IPS-11a (cell line): ENCODE data around the gene SLC11A2.
"Not testable (repeated sequence)": the region's sequence is repeated elsewhere in the genome, so short reads cannot be mapped to it uniquely, and the experiment has no call there.

Experiments used
- H3K4me3 ChIP-seq: one replicate; pipeline ENCODE4 v1.5.1; 2013; ENCODE audit warnings: low read depth, low read length, control low read depth

The SLC11A2 gene

DNA sequence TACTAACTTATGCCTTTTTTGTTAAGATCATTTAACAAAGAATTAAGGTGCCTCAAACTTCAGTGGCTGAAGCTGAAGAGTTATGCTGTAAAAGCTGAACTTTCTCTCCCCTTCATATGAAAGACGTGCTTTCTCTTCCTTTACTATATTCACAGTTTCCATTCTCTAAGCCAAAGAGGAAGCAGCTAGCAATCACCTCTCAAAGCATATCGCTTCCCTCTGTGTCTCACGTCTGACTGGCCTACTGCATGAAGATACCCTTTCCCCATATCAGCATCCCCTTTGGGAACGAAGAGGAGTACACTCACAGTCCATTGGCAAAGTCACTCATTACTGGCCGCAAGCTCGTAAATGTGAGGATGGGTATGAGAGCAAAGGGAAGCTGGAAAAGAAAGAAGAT lies 34.9 kb downstream of the SLC11A2 start:
- H3K4me3 ChIP-seq, result no peak overlapping the region

DNA sequence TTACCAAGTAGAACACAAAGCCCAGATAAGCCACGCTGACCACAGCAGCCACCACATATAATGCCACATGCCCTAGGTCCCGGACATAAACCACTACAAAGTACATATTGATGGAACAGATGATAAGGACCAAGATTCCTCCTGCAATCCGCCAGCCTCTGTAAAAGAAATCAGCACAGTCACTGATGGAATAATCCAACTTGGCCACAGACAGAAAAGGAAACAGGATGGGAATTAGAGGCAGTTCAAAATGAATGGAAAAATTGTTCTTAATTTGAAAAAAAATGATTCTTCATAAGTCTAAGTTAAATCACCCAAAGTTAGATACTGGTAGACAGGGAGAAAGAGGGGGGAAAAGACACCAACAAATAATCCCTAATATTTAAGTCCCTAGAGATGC lies 35.4 kb downstream of the SLC11A2 start:
- no peak overlapping the region for H3K4me3 ChIP-seq

DNA sequence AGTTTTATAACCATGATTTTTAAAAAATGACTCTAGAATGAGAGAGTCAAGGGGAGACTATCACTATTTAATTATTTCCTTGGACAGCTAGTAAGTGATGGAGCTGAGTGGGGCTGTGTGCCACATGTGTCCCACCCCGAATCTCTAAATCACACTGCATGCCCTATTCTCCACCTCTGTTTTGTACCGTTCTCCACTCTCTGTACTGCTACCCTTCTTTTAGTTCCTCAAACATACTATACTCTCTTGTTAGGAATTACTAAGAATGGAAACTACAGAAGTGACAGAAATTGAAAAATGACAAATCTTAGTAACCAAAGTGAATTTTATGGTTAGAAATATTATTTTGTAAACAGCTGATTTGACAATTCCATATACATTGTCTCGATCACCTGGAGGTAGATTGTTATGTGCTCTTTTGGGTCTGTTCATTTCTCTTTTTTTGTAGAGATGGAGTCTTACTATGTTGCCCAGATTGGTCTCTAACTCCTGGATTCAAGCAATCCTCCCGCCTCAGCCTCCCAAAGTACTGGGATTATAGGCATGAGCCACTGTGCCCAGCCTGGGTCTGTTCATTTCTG lies 35.9 kb downstream of the SLC11A2 start:
- H3K4me3 ChIP-seq, result no peak overlapping the region

DNA sequence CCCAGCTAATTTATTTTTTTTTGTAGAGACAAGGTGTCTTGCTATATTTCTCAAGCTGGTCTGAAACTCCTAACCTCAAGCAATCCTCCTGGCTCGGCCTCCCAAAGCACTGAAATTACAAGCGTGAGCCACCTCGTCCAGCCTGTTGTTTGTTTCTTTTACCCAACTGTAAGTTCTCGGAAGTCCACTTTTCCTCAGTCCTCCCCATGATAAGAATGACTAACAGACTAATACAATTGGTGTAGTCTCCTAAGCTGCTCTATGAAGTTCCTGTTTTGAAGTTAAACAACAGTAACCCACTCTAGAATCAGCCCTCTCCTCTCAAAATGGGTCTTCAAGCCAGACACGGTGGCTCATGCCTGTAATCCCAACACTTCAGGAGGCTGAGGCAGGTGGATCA lies 37.3 kb downstream of the SLC11A2 start:
- no peak overlapping the region for H3K4me3 ChIP-seq

DNA sequence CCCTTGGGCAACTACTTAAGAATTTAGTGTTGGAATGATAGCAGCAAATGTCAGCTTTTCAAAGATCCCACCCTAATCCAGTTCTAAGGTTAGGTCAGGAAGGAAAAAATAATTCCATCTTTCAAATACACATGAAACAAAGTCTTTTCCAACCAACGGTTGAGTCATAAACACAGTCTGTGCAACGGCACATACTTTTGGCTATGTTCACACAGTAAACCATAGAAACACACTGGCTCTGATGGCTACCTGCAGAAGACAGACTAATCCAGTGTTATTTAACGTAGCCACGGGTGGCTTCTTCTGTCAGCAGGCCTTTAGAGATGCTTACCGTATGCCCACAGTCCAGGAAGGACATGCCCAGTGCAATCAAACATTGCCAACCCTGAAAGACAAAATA lies 38.1 kb downstream of the SLC11A2 start:
- H3K4me3 ChIP-seq, result no peak overlapping the region

DNA sequence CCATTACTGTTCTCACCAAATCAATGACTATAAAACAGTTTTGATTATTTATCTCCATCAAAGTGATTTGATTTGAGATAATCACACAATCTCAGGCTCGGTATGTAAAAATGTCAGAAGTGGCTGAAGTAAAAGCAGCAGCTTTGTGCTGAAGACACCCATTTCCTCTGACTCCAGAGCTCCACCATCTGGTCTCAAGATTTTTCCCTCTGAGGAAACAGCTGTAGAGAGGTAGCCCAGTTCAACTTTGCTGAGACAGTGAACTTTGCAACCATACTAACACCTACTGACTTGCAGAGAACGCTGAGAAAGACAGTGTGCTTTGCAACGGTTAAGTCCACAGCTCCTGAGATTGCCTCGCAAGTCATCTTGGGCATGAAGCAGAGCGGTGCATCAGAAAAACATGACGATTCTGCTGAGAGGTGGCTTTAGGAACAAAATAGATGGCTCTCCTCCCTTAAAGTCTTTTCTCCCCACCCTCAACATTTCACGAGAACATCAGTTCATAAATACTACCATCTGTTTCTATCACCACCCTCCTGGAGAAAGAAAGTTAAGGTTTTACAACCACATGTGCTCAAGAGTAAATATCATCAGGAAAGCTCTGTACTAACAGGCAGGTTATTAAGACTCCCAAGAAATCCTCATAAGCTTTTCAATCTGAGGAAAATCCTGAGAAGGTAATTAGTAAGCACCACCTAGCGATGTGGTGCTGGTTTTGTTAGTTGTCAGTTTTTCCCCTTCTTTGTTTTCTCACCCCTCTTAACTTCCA lies 39.0 kb downstream of the SLC11A2 start:
- no peak overlapping the region for H3K4me3 ChIP-seq

DNA sequence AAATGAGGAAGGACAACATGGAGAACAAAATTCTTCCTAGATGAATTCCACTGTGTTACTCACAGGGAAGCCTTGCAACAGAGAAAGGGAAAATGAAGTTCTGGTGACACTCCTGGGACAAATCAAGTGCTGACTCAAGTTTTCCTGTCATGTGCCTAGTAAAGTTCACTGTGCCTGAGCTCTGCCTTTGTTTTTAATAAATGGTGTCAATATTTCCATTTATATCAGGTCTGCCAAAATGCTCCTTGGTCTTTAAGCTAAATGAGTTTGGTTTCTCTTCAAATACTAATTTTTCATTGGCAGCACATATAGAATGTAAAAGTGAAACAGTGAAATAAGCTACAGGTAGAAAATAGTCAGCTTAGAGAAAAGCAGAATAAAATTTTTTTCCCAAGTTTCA lies 40.9 kb downstream of the SLC11A2 start:
- no peak overlapping the region for H3K4me3 ChIP-seq

DNA sequence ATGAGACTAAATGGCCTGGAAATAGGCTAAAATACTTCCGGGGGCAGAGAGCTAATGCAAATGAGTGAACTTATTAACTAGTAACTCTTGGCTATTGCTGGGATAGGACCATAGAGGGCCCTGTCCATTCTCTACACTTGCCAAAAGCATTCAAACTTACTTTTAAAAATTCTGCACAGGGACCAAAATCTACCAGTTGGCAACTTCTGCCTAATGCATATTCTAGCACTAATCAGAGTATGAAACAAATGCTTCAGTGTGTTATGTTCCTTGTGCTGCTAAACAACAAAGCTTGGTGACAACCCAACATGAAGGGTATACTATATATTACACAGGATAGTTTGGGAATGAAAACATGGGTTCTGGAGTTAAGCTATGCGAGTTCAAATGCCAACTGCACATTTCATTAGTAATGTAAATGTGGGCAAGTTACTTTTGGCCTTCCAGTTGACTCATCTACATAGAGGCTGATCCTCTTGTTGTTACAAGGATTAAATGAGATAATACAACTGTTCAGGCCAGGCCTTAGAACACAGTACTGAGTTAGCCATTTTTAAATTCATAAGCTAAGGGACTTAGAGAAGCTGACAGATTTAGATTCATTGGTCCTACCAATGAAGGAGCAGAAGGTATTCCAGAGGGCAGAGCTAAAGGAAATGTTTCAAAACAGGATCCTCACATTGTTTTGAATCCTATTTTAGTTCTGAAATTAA lies 41.4 kb downstream of the SLC11A2 start:
- H3K4me3 ChIP-seq, result no peak overlapping the region

DNA sequence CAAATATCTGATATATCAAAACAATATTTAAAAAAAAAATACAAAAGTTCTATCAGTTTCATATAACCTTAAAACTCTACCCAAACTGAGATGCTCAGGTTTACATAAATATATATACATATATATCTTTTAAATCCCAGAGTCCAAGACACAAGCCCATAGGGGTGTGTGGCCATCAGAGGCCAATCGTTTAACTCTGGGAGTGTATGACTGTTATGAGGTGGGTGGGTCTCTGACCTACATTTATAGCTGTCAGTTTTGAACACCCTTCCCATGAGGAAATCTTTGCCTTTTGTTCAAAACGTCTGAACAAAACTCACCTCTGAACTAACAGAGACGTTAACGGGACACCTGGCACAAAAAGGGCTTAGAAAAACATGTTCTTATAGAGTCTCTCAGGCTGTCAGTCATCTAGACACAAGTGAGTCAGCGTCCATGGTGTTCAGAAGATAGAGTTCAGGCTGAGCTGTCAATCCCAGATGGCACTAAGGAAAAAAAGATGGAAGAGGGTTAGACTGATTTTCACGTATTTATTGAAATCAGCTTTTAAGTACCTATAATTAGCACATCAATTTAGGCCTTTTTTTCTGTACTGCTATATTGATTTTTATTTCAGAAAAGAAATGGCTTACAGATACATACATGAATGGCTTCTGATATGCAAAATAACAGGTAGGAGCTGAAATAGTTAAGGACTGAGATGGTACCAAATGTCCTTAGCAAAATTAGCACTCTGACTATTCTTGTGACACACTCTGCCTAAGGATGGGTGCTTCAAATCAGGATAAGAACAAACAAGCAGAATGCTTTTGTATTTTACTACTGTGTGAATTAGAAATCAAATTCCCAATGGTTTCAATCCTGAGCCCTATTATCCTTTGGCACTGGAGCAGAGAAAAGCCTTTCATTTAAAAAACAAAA lies 44.6 kb downstream of the SLC11A2 start:
- no peak overlapping the region for H3K4me3 ChIP-seq

DNA sequence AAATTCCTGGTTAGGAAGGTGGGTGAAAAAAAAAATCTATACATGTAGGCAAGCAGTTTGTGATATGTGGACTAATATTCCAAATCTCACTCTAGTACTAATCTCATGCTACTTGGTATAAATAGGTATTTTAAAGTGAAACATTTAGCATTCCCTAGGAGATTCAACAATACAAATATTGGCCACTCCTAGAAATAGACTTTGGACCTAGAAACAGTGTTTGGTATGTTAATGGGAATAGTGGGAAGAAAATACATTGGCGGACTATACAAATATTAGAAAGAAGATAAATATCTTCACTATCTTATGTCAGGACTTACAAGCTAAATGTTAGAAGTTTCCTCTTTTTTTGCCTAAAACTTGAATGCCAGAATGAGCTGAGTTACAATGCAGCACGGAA lies 45.6 kb downstream of the SLC11A2 start:
- H3K4me3 ChIP-seq, result no peak overlapping the region

DNA sequence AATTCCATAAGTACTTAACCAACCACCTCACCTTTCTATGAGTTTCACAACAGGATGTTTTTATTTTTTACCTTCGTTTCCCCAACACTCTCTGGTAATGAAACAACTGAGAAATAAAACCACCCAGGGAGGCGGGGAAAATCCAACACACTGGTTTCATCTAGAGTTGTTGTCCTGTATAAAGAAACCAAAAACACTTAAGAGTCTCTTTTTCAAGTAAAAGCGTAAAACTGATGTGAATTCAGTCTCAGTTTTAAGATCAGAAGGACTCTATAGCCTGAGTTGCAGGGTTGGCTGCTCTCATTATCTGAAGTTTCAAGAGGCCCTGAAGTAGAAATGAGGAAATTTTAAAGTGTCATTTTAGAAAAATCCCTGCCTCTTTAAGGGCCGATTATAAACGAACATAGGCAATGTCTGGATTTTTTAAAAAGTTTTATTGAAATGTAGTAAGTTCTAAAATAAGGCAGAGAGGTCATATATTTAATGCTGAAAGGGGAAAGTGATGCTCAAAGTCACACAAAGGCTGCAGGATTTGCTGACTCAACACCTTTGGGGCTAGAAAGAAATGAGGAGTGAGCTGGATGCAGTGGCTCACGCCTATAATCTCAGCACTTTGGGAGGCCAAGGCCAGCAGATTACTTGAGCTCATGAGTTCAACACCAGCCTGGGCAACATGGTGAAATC lies 46.7 kb downstream of the SLC11A2 start:
- H3K4me3 ChIP-seq, result no peak overlapping the region

DNA sequence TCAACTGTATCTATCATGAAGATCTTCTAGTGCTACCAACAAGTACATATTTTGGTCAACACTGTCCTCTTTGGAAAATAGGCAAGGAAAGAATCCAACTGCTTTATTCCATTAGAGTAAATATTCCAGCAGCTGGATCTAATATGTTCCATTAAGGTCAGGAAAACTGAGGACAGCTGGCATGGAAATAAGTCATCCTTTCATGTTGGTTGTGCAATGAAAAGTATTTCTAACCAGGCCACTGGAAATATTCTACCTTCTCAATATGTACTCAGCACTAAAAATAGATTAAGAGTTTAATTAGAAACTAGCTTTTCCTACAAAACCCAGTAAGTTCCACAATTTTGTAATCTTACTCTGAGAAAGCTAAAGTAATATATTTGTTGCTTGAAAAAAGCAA lies 54.2 kb downstream of the SLC11A2 start:
- no peak overlapping the region for H3K4me3 ChIP-seq

DNA sequence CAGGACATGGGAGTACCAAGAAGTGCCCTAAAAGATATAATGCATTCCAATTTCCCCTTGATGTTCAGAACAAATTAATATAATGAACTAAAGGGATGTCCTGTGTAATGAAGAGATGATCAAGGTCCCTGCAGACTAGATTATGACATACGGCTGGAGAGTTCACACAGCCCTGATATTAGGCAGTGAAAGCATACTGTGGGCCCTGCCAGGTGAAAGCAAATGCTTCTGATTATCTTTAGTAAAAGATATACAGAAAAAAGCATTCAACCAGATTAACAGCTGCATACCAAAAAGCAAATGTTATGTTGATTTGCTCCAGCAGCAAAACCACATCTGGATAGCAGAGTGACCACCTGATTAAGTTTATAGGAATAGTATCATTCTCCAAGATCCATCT lies 61.8 kb downstream of the SLC11A2 start:
- no peak overlapping the region for H3K4me3 ChIP-seq

DNA sequence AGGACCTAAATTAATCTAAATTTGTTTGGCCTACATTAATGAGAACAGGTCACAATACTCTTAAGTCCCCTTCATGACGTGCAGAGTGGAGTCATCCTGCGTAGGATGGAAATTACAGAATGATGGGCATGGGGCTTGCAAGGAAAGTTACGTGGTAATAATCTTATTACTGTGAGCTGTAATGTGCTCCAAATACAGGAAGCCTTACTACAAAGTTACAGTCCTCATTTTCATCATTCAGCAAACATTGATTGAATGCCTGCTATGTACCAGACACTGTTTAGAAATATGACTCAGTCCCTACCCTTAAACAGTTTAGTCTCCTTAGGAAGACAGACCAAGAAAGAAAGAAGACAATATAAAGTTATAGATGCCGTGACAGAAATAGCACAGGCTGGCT lies 64.5 kb downstream of the SLC11A2 start:
- no peak overlapping the region for H3K4me3 ChIP-seq

DNA sequence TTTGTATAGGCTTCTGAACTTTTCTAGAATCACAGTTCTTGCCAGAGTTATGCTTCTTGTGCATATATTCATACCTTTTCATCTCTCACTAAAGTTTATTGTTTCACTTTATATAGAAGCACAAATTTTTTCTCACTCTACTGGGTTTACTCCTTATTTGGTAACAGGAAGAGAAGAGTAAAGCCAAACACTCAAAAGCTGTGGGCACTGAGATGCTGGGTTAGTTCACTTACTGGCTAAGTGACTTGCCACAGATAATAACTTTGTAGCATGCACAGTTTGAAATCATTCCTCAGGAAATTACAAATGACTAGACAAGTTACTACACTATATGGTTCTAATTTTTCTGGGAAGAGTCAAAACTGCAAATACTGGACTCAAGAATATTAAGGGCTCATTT lies 66.1 kb downstream of the SLC11A2 start:
- H3K4me3 ChIP-seq, result no peak overlapping the region

DNA sequence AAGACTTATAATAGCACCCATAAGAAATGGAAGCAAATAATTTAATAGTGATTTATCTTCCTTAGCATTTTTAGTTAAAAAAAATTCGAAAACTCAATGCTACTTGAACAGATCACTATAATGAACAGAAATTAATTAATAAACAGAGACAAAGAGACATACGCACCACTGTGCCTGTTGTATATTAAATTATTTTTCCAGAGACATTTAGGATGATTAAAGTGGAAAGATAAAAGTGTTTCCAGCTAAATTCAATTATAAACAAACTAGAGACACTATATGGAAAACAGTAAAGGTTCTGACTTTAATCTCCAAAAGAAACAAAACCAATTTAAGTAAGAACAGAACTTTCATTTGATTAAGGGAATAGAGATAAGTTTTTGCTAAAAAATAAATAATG lies 70.5 kb downstream of the SLC11A2 start:
- H3K4me3 ChIP-seq, result no peak overlapping the region

DNA sequence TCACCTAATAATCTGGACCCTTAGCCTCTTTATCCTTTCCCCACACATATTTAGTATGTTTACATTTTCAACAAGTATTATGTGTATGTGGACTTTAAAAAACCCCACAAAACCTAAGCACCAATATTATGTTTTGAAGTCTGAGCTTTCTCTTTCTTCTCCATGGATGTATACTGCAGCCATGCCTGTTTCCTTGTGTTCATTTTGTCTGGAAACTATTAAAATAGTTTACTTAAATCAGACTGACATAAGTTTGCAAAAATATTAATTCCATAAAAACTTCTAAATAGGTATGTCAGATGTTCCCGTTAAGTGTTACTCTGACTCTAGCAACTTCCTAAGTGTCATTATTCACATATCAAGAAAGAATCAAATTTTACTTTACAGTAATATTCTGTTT lies 70.9 kb downstream of the SLC11A2 start:
- no peak overlapping the region for H3K4me3 ChIP-seq

DNA sequence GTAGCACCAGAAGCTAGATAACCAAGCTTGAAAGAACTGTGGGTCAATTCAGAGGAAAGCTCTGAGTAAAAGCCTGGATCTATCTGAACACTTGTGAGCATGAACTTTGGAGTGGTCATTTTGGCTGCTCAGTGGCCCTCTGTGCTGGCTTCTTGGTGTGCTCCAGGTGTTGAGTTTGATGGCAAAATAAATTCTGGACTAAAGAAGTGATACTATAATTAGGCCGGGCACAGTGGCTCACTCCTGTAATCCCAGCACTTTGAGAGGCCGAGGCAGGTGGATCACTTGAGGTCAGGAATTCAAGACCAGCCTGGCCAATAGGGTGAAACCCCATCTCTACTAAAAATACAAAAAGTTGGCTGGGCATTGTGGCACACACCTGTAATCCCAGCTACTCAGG lies 71.4 kb downstream of the SLC11A2 start:
- not testable (repeated sequence) for H3K4me3 ChIP-seq

DNA sequence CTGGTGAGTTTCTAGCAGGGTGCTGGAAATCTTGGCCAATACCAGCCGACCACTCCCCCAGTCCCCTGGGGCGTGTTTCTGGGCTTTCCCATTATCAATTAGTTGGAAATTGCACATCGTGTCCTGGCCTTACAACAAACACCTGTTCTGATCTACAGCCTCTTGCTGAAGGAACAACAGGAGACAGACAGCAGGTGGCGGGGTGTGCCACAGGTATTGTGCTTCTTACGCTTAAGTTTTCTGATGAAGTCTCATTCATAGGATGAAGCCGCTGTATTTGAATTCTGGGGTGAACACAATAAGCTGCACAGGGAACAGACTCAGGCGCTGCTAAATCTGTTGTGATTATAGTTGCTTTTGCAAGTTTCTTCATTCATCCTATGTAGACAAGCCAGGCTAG lies 73.1 kb downstream of the SLC11A2 start:
- no peak overlapping the region for H3K4me3 ChIP-seq

DNA sequence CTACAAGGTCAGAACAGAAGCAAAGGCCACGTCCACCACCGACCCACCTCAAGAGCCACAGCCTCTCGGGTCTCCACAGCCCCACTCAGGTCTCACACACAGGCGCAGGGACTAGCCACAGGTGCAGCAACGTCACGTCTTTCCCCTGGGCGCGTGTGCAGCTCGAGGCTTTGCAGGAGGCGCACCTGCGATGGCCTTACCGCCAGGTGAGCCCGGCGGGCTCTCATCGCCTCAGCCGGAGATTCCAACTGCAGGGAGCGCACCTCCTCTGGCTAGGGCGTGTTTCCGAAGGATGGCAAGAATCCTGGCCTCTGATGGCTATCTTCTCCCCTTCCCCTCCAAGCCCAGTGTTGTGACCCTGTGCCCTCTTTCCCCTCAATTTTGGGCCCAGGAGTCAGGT lies 73.7 kb downstream of the SLC11A2 start, which contains the start of gene HIGD1C:
Gene HIGD1C (plus strand): TSS at position 35 of the 400 bp plus-strand sequence. CDS start 1,455 bp downstream, outside the sequence.
- H3K4me3 ChIP-seq, result no peak within 1 kb of the TSS

DNA sequence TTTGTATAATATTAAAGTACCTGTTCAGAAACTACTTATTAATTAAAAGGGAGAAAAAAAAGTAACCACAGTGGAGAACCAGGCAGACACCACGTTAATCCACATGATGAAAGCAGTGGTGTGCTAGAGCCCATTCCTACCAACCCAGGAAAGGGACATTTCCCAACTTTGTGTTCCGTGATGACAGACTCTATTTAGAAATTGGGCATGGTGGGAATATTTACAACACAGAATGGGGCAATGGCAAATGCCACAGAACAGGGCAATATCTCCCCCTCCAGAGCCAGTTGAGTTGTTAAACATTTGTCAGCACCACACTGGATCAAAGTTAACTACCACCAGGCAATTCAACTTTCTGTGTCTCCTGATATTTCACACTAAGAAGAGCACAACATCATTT lies 75.1 kb downstream of the SLC11A2 start:
- H3K4me3 ChIP-seq, result no peak overlapping the region
